Bone marrow (tissue), 2 donors: ENCODE data around the gene ATP11A.
A peak's percentile ranks its signal among the peaks of the same experiment; 100 is the strongest.

Experiments used
- DNase-seq, 2 donors: peaks; one replicate each; lab custom pipeline; 2025; lab: John Stamatoyannopoulos, UW

The ATP11A gene

DNA sequence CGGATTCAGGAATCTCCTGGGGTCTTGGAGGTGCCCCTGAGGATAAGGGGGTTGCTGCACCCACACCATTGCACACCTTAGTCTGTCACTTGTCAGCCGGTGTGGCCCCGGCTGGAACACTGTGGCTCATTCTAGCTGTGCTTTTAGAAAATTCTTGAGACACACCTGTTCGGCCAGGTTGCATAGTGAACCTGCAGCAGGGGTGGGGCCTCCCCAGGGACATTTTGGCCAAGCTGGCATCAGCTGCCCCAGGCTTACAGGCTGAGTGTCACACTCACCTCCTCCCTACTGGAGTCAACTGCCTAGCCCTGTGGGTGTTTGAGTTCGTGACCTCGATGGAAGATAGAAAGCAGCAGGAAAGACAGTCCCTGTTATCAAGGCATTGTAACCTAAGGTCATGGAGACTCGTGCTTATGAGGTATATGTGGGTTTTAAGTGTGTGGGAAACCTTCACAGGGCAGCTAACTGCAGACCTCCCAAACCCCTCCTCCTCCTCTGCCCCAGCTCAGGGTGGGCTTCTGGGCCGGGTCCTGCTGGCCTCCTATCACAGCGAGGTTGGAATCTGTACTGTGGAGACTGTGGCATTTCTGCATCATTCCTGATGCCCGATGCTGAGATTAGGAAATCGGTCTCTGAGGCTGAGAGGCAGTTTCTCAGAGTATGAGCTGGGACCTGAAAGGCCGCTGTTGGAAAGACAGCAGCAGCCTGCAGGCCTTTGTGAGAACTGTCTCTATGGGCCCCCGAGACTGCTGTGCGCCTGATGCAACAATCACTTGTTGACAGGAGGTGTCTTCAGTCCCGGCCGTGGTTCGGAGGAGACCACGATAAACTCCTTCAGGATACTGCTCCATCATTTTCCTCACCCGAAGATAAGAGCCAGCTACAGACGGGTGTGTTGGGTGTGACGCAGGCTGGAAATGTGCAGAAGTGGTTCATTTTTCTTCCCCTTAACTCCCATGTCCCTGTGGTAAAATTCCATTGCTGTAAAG lies 72.2 kb downstream of the ATP11A start:
- no peak for DNase-seq

DNA sequence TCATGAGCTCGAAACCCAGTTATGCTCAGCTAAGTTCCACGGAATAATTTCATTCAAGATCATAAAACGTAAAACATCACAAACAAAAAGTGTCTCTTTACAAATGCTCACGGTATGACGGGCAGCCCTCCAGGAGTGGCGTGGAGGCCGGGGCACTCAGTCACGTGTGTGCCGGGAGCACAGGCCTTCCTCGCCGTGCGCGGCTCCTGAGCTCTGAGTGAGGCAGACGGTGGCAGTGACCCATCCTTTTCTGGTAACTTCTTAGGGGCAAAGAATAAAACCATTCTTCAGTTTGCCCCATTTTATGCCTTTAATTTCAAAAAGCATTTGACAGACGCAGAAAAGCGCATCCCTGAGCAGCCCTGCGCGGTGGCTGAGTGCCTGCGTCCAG lies 72.8 kb downstream of the ATP11A start:
- DNase-seq: no peak

DNA sequence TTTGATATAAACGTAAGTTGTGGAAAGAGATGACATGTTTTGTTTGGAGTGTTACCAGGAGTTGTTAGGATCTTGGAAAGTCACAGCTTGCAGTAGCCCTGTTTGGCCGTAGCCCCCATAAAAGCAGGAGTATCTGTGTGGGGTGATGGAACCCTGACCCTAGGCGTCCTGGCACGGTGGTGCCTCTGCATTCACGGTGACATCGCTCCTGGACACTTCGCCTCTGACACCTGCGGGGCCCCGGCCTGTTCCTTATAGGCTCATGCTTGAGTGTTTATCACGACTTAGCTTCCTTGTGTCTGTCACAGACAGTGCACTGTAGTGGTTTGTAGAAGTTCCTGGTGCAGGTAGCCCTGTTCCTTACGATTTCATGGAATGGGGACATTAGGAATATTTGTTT lies 74.2 kb downstream of the ATP11A start:
- DNase-seq: no peak

DNA sequence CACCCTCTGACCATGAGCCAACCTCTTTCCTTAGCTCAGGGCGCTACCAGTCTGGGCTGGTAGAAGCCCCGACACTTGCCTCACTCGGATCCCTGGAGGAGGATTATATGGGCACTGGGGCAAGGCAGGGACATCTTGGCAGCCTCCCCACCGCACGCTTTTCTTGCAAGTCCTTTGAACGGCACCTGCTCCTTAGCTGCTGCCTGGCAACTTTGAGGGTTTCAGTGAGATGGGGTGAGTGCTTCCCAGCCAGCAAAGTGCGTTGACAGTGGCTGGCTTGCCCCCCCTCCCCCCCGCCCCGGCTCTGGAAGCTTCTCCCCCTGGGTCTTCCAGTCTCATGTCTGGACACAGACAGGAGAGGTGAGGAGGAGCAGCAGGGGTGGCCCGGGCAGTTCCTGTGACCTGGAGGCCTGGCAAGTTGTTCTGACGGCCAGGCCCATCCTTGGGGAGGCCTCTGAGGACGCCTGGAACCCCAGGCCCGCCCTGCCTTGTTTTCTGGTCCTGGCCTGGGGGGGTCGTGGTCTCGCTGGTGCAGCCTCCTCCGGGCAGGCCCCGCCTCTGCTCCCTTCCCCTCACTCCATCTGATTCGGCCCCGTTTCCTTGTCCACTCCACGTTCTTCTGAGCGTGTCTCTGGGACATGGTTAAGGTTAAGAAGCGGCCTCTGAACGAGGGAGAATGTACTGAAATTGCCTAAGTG lies 75.2 kb downstream of the ATP11A start:
- DNase-seq: no peak

DNA sequence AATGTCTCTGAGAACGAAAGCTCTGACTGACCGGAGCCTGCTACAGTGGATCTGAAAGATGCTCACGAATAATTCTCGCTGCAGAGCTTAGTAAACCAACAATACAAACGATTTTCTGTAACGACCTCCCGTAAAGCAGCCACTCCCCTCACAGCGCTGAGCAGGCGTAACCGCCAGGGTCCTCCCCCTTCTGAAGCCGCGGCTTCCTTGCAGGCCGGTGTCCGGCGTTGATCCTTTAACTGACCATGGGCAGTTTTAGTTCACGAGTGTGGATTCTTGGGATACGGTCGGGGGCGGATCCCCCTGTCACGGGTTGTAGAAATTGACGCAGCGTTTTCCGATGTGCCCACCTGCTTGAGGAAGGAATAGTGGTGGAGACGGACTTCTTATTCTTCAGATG lies 75.9 kb downstream of the ATP11A start:
- DNase-seq: no peak

DNA sequence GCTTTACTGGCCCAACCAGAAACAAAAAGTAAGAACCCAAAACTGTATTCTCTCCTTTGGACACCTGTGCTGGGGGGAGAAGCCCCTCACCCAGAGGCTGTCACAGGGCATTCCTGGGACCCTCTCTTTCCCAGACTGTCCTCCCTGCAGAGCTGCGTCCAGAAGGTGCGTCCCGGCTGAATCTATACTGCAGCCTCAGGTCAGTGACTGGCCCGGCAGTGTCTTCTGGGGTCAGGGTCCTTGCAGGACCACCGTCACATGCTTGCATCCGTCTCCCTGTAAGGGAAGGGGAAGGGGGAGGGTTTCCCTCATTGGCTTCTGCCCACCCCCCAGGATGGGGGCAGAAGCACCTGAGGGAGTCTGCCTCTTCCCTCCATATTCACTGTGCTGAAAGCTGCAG lies 76.5 kb downstream of the ATP11A start:
- DNase-seq: no peak

DNA sequence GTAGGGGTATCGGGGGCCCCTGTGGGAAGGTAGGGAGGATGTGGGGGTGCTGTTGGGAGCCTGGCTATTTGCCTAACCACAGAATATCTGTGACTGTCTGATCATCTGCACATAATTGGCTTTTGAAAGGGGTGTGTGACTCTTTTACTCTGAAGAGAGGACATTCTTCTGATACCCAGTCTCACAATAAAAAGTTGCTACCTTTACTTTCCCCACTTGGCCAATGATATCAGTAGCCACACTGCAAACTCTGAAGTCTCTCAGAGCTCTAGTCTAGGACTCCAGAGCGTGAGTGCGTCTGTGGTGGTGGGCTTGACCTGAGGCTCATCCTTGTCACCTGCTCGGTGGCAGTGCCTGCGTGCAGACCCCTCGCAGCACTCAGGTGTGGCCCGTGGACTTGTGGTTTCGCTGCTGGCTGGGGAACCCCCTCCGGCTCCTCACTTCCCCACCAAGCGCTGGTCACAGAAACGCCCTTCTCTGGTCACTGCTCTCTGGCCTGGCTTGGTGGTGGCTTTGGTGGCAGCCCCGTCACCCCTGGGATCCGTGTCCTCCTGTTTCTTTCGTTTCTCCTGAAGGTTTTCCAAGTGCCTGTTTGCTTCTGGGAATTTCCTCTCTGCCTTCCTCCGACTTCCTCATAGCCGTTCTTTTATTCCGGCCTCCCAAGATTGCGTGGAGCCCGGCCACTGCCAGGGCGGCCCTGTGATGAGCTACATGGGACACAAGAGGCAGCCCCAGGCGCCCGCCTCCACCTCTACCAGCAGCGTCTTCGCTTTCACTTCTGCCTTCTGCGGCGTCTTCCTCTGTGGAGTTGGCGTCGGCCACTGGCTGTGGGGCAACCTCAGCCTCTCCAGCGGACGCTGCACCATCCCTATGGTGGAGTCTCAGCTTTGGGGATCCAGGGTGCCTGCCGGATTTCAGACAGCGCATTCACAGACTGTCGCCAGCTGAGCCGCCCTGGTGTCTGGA lies 78.0 kb downstream of the ATP11A start:
- peak in 1 of 2 donors; percentile 15 for DNase-seq

DNA sequence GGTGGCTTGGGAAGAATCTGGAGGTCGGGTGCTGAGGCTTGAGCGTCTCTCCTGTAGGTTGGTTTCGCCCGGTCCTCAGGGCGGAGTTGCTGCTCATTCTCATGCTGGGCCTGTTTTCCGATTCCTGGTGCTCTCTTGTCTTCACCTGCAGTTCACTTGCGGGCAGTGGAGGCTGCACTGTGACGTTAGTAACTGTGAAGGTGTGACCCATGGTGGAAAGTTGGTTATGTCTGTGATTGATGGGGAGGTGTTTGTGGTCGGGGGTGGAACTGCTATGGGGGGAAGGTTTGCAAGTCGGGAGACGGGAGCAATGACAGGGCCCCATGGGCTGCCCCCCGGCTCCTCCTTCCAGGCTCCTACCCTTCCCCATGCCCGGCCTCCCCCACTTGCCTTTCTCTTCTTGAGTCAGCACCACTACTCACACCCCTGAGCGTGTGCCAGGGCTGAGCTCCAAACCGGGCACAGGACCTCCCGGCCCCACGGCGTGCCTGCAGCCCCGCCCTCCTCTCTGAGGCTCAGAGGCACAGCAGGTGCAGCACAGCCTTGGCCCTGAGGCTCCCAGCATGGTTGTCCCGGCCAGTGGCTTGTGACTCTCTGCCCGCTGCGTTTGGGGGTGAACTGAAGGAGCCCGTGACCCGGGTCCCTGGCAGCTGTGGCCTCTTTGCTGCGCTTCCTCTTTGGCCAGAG lies 79.1 kb downstream of the ATP11A start:
- no peak for DNase-seq

DNA sequence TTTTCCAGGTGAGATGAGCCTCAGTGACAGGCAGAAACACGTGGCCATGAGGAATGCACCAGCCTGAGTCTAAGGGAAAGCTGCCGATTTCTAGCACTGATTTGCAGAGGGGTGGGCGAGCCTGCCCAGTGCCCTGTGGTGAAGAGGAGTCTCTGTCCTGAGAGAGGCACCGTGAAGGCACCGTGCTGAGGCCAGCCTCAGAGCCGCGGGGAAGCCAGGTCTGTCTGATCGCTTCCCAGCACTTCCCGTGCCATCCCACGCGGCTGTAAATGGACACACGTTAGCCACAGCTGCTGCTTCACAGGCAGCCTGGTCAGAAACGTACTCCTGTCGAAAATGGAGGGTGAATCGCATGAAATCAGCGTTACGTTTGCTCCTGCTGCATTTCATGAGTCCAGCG lies 79.8 kb downstream of the ATP11A start:
- no peak for DNase-seq

DNA sequence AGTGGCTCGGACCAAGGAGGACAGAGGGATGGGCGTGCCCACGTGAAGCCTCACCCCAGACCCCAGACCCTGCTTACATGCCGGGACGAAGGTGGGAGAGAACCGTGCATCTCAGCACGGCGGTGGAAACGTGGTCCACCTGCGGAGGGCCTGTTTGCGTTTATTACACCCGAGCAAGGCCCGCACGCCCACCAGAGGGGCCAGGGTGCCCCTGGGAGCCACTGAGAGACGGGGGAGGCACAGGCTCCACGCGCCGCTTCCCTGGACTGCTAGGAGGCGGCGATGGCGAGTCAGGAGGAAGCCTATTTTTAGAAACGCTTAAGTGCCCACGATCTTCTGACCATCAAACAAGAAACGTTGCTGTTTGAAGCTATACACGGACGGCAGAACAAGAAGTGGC lies 80.7 kb downstream of the ATP11A start:
- no peak for DNase-seq

DNA sequence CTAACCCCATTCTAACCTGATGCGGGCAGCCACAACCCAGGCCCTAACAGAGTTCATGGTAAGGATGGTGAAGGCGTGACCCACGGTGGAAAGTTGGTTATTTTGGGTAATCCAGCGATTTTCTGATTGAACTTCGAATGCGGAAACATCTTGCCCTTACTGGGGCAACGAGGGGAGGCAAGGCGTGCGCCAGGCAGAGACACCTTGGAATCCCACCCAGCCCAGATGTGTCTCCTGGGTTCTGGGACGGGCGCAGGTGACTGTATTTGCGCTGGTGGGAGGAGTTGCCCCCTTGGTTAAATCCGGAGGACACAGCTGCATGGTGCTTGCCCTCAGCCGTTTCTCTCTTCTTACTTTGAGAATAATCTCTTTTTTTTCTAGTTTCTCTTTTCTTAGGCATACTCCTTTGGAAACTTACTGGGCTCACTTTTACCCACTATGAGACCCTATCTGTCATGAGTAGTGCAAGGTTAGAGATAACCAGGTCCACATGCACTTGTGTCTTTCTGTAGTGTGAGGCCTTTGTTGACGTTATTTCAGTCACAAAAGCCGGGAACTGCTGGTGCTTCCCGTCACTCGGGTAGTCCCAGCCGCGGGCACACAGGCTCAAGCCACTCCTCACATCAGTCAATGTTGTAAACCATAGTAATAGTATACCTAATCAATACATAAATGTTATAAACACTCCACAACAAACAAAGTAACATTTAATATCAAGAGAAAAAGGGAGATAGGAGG lies 81.5 kb downstream of the ATP11A start:
- no peak for DNase-seq

DNA sequence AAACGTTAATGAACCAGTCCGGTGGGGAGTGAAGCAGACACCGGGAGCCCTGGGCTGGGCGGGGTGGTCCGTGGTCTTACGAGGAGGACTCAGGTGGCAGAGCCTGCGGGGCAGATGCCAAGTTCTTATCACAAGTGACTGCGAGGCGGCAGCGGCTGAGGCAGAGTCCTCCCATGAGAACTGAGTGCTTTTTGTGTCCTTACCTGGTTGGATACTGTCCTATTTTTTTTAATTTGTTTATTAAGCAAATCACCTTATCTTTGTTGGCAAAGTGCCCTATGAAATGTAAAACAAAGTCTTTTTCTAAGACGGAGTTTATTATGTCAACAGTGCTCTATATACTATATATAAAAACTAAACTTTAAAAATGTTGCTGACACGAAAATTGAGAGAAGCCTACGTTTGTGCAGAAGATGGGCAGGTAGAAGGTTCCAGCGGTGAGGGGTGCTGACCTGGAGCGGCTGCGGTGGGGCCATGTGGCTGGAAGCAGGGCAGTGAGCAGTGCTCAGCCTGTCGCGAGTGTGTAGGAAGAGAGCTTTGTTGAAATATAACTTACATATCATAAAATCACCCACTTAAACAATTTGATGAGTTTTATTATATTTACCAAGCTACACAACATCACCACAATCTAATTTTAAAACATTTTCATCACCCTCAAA lies 82.2 kb downstream of the ATP11A start:
- no peak for DNase-seq

DNA sequence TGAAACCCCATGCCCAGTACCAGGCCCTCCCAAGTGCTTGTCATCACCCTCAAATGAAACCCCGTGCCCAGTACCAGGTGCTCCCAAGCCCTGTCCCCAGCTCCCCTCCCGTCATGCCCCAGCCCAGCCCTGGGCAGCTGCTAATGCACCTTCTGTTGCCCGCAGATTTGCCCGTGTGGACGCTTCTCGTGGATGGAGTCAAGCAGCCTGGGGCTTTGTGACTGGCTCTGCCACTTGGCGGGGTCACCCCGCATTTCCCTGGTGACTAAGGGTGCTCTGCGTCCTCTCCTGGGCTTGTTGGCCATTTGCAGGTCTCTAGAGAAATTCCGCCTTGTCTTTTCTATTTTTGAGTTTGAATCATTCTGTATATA lies 82.7 kb downstream of the ATP11A start:
- DNase-seq: no peak

DNA sequence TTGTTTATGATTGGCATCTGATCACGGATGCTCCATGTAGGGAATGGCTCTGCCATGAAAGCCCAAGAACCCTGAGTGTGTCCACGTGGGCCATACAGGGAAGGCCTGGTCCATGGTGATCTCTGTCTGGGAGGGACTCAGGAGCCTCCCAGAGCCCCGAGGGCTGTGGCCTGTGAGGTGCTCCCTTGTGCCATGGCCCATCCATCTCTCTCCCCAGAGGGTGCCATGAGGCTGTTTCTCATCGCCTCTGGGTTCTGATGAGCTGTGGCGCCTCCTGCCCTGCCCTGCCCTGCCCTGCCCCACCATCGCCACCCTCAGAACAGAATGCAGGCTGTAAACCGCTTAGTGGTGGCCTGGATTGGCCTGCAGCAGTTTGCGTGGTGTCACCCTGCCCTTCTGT lies 83.1 kb downstream of the ATP11A start:
- DNase-seq: no peak

DNA sequence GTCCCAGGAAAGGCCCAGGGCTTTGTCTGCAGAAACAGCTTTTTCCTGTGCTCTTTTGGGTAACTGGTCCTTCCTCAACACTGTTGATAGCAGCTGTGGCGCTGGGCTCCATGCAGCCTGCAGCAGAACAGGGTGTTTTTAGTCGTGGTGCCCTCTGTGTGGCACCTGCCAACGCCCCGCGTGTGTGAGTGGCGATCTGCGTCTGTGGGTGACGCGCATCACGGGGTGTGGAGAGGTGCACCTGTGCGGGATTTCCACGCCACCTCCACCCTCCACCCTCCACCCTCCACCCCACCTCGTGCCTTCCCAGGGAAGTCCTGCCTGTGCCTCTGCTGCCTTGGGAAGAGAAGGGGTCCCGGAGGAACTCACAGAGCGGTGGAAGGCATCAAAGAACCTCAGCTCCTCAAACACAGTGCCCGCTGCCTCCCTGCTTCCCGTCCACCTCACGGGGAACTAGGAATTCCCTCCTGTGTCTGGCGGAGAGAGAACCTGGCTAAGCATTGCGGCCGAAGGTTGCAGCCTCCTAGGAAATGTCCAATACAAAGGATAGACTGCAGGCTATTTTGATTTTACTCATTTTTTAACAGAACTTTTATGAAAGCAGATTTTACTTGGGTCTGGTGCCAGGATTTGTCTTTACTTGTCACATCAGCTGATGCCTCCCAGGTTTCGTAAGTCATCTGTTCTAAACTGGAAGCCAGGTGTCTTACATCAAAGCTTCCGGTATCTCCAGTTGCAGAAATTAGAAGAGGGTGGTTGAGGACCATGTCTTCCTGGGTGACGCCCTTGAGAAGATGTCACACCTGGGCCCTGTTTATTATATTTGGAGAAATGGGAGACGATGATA lies 84.0 kb downstream of the ATP11A start:
- no peak for DNase-seq

DNA sequence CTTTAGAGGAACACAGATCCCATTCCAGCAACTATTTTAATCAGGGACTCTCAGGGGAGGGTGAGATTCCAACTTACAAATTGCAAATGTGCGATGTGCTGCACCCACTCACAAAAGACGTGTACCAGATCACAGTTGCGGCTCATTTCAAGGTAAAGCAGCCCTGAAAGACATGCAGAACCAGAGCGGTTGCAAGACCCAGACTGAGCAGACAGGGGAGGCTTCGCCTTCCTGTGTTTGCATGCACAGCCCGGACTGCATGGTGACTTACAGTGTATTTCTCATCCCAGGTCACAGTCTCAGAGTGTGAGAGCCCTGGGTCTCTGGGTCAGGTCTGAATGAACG lies 84.6 kb downstream of the ATP11A start:
- DNase-seq: no peak

DNA sequence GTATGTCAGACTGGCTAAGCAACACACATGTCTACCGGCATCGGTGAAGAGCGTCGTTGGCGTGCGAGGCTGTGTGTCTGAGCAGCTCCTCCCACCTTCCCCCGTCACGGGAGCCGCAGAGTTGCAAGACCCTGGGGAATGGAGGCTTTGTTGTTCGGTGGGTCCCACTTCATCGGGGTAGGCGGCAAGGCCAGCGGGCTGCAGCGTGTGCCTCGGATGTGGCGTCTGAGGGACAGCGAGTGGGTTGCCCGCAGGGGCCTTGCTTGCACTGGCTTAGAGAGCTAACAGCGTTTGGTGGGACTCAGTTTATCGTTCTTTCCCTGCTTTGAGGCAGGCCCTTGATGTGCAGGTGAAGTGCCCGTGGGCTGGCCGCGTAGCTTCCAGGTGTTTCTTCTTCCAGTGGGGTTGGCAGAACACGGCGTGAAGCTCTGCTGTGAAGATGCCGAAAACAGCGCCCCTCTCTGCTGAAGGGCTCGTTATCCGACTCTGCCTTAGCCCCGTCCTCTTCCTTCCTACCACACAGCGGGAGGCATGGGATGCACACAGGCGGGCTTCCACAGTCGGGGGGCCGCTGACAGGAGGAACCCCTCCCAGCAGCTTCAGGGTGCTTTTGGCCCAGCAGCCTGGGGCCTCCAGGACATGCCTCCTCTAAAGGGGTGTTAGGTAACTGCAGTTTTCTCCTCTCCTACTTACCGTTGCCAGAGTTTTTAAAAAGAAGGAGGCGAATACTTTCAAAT lies 85.2 kb downstream of the ATP11A start:
- DNase-seq: no peak

DNA sequence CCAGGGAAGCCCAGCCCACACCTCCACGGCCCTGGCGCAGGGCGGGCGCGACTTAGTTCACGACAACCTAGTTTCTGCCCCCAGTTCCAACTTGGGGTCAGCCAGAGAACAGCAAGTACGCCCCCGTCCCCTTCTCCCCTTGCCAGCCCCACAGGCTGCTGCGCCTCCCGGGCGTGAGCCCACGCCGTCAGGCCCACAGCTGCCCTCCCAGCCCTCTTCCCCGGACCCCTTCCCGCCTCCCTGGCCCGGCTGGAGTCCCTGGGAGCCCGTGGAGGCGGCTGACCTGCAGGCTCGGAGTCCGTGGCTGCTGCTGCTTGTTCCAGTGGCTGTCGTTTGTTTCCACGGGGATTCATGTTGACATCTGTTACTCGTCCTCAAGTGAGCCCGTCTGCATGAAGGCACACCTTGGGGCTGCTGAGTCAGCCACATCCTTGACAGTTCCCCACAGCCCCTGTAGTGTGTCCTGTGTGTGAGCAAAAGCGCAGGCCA lies 86.0 kb downstream of the ATP11A start:
- DNase-seq: no peak

DNA sequence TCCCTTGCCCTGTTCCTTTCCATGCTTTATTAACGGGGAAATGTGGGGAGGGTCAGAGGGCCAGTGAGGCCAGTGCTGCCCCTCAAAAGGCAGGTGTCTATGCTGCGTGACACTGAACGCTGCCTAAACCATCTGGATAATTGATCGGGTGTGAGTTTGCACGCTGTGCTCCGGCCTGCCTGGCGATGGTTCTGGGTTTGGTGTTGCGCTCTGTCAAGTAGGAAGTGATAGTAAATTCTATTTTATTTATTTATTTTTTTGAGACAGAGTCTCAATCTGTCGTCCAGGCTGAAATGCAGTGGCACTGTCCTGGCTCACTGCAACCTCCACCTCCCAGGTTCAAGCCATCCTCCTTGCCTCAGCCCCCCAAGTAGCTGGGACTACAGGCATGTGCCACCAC lies 86.5 kb downstream of the ATP11A start:
- no peak for DNase-seq
